Type B pancreatic cell (in vitro differentiated cells): ENCODE results near the gene BMP6. TPM values are rescaled to one million over a fixed set of nuclear protein-coding genes. Genes with fewer than 3 reads are reported as not detected.

Source experiments
- DNase-seq: peaks from one replicate; pipeline ENCODE4 v3.0.0; 2021; ENCODE audit warnings: mixed read lengths; ENCODE audit not compliant: unreplicated experiment; ENCODE audit errors: extremely low spot score
- H3K27ac Mint-ChIP-seq: 2 replicates; pipeline ENCODE4 v1.8.0; 2021; ENCODE audit warnings: mild to moderate bottlenecking, mixed read lengths
- H3K27me3 Mint-ChIP-seq: 2 replicates; pipeline ENCODE4 v1.8.0; 2021; ENCODE audit warnings: mixed read lengths
- H3K36me3 Mint-ChIP-seq: 2 replicates; pipeline ENCODE4 v1.8.0; 2021; ENCODE audit warnings: mixed read lengths
- H3K4me1 Mint-ChIP-seq: one replicate; pipeline ENCODE4 v1.8.0; 2021; ENCODE audit warnings: mixed read lengths; ENCODE audit not compliant: unreplicated experiment
- H3K4me3 Mint-ChIP-seq: 2 replicates; pipeline ENCODE4 v1.8.0; 2021; ENCODE audit warnings: mild to moderate bottlenecking, mixed read lengths
- H3K9me3 Mint-ChIP-seq: 2 replicates; pipeline ENCODE4 v1.8.0; 2021; ENCODE audit warnings: mixed read lengths
- total RNA-seq: library from RNA; stranded (reverse); gene quantifications from 2 replicates; pipeline ENCODE4 v1.2.1, GENCODE V29; 2021; ENCODE audit warnings: low replicate concordance
- TF ChIP-seq, protein P1 (sequence below): fragments of 200-600 bp; sonication (generic); conservative IDR thresholded peaks from 2 replicates; pipeline ENCODE4 v1.5.0; 2021; ENCODE audit warnings: antibody characterized with exemption, mild to moderate bottlenecking

Gene BMP6
- total RNA-seq, 1 donor from 2014 or later: 1.8 TPM

DNA sequence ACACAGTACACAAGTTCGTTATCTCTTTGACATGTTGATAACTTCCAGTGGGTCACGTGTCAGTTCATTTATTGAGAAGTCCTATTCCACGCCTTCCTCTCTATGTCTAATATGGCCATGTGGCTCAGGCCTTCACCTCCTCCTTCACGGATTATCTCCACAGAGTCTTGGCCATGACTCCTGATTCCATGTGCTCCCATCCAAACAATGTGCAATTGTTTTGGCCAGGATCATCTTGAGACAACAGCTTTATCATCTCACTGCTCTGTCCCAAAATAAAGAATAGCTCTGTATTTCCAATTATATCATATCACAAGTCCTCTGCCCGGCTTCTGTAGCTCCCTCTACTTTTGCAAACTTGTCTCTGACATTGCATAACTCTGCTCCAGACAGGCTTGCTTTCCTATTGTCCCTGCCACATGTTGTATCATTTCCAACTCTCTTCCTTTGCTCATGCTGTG is 195.8 kb downstream of the BMP6 start:
- no peak overlapping the region for H3K27ac Mint-ChIP-seq
- H3K4me1 Mint-ChIP-seq: no peaks in the 10 kb centered on the region
- no peak for DNase-seq
- H3K36me3 Mint-ChIP-seq: no peaks in the 10 kb centered on the region
- TF ChIP-seq, protein P1, sequence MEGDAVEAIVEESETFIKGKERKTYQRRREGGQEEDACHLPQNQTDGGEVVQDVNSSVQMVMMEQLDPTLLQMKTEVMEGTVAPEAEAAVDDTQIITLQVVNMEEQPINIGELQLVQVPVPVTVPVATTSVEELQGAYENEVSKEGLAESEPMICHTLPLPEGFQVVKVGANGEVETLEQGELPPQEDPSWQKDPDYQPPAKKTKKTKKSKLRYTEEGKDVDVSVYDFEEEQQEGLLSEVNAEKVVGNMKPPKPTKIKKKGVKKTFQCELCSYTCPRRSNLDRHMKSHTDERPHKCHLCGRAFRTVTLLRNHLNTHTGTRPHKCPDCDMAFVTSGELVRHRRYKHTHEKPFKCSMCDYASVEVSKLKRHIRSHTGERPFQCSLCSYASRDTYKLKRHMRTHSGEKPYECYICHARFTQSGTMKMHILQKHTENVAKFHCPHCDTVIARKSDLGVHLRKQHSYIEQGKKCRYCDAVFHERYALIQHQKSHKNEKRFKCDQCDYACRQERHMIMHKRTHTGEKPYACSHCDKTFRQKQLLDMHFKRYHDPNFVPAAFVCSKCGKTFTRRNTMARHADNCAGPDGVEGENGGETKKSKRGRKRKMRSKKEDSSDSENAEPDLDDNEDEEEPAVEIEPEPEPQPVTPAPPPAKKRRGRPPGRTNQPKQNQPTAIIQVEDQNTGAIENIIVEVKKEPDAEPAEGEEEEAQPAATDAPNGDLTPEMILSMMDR: no peak
- H3K9me3 Mint-ChIP-seq: no peaks in the 10 kb centered on the region
- H3K27me3 Mint-ChIP-seq: no peaks in the 10 kb centered on the region
- H3K4me3 Mint-ChIP-seq: no peak overlapping the region

DNA sequence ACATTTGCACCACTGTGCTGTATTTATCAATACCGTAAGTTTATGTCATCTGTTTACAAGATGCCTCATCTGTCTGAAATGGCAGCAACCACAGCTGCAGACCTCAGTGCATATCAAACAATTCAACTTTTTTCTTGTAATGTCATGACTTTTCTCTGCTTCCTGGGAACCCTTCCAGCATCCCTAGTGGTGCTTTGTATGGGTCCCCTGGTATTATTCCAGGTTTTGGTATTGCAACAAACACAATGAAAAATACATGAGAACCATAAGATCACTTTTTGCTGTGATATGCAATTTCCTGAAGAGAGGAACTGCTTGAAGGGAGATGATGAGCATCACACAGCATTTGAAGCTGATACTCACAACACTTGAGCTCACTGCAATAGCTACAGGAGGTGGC is 196.7 kb downstream of the BMP6 start:
- H3K27me3 Mint-ChIP-seq: peaks cover under 1% of the 10 kb centered on the region
- no peak overlapping the region for H3K27ac Mint-ChIP-seq
- no peaks in the 10 kb centered on the region for H3K4me1 Mint-ChIP-seq
- TF ChIP-seq, protein P1: no peak
- no peaks in the 10 kb centered on the region for H3K9me3 Mint-ChIP-seq
- DNase-seq: no peak
- H3K36me3 Mint-ChIP-seq: no peaks in the 10 kb centered on the region
- H3K4me3 Mint-ChIP-seq: no peak overlapping the region

DNA sequence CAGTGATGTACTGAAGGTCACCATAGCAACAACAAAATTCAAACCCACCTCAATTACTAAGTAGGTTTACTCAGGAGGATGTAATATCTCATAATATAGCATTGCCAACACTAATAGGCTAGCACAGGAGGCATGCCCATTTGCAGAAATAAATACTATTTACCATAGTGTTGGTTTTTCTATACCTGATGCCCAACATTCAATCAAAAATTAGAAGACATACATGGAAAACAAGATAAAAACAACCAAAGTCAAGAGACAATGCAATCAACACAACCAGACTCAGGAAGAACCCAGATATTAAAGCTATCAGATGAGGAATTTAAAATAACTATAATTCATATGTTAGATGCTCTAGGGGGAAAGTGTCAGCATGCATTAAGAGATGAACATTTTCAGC is 199.0 kb downstream of the BMP6 start:
- TF ChIP-seq, protein P1: no peak
- Mint-ChIP-seq H3K27ac (no peak overlapping the region), H3K27me3 (peaks cover 16% of the 10 kb centered on the region), H3K36me3 (no peaks in the 10 kb centered on the region), H3K4me1 (no peaks in the 10 kb centered on the region), H3K4me3 (no peak overlapping the region), H3K9me3 (no peaks in the 10 kb centered on the region)
- no peak for DNase-seq

Other genes with a start within 250 kb of the BMP6 start
- gene DSP, start 184.4 kb upstream of the BMP6 start, total RNA-seq: 210 and 517 TPM in 2 replicates
- gene SNRNP48, start 135.9 kb upstream of the BMP6 start, total RNA-seq: 12.4 and 21.5 TPM in 2 replicates
- 91.5 and 94.9 TPM in 2 replicates for gene TXNDC5, start 184.7 kb downstream of the BMP6 start, total RNA-seq